ENCODE results near the gene SLC11A2. TPM values are rescaled to one million over a fixed set of nuclear protein-coding genes. Genes with fewer than 3 reads are reported as not detected.

The SLC11A2 gene
- total and polyA plus RNA-seq, 2 donors (not counting 1 experiment from before 2014, with no cell fraction given), result 19.7 to 42.0 TPM

DNA sequence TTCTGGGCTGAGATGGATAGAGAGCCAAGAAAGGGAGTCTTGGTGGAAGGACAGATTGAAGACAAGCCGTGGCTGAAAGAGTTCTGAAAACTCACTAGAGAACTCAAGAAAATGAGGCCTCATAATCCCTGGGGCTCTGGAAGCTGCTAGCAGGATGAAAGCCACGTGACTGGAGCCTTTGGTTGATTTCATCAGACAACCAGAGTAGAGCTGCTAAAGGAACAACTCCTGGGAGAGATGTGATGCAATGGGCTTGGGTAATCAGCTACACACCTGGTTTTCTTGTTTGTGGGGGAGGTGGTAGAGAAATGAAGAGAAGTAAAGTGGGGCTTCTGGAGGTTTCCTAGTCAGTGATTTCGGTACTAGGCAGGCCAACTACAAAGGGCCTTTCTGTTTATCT lies 43.8 kb upstream of the SLC11A2 start:
- Histone ChIP-seq H4K20me1 (ENCODE audit: control insufficient read depth, insufficient read depth, low read length, poor library complexity, severe bottlenecking) (no peaks in the 10 kb centered on the region), H3K4me2 (replicated peaks; ENCODE audit: low read depth, low read length, poor library complexity, severe bottlenecking) (no peak overlapping the region), H3K27ac (ENCODE audit: low read length in 2 of 2) (no peak overlapping the region), H3K79me2 (ENCODE audit: control insufficient read depth, insufficient read depth, low read length) (no peaks in the 10 kb centered on the region), H3K4me1 (ENCODE audit: control insufficient read depth in 2 of 2, insufficient read depth in 2 of 2, low read length in 2 of 2) (no peaks in the 10 kb centered on the region), H2AFZ (ENCODE audit: insufficient read depth, low read depth, low read length, poor library complexity, severe bottlenecking) (no peak overlapping the region), H3K4me3 (ENCODE audit: control extremely low read depth in 1 of 5, extremely low read depth in 1 of 5, insufficient read depth in 1 of 5, low read depth in 2 of 5, low read length in 4 of 5) (no peak overlapping the region), H3K36me3 (replicated peaks in 1 of 2; ENCODE audit: control extremely low read depth in 1 of 2, control insufficient read depth in 1 of 2, extremely low read depth in 1 of 2, insufficient read depth in 2 of 2, low read length in 1 of 2) (peaks cover 11 to 47% of the 10 kb centered on the region in 2 experiments), H3K27me3 (replicated peaks in 1 of 4; ENCODE audit: control extremely low read depth in 1 of 4, control insufficient read depth in 3 of 4, insufficient read depth in 4 of 4, low read length in 3 of 4) (no peaks in the 10 kb centered on the region), H3K9me3 (ENCODE audit: control extremely low read depth in 1 of 3, control insufficient read depth in 2 of 3, insufficient read depth in 1 of 3, low read length in 2 of 3) (no peaks in the 10 kb centered on the region), H3K9ac (ENCODE audit: low read length) (no peak overlapping the region)
- WGBS (ENCODE audit: insufficient coverage), result 90% methylated on average over 2 of the region's 3 CpGs
- H3K27me3 Mint-ChIP-seq, result no peaks in the 10 kb centered on the region
- H3K4me1 Mint-ChIP-seq, result no peaks in the 10 kb centered on the region
- ChIA-PET POLR2A (no interaction called here), CTCF (interaction anchor here (1.5 kb wide), 1 partner anchor 200 kb away, joined by 3 read pairs; no protein-coding TSS in a partner anchor)
- ATAC-seq (ENCODE audit: low read depth) (no peak), DNase-seq (no peak)
- TF ChIP-seq EZH2 (IDR thresholded peaks at IDR 0.05; ENCODE audit: borderline replicate concordance, insufficient read depth, low read depth, low read length, poor library complexity, severe bottlenecking) (no peak), CTCF (IDR thresholded peaks at IDR 0.05) (no peak)
- H3K9me3 Mint-ChIP-seq (ENCODE audit: insufficient read depth), result no peaks in the 10 kb centered on the region
- H3K27ac Mint-ChIP-seq, result no peak overlapping the region
- intact Hi-C loops (cut with micrococcal nuclease), result no loop called here
- no peak overlapping the region for H3K4me3 Mint-ChIP-seq

DNA sequence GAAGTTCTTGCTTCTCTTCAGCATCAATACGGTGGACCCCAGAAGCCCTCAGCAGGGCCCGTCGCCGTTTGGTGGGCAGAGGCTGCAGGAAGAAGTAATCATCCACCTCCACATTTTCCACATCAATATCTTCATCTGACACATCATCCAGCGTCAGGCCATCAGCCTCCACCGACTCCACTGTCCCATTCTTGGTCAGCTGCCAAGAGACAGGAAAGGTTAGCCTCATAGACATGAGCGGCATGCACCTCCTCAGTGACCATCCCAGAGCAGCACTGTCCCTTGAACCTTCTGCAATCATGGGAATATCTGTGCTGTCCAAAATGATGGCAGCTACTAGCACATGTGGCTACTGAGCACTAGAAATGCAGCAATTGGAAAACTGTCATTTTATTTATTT lies 41.6 kb upstream of the SLC11A2 start:
- Histone ChIP-seq H3K79me2 (ENCODE audit: control insufficient read depth, insufficient read depth, low read length) (no peaks in the 10 kb centered on the region), H3K4me1 (ENCODE audit: control insufficient read depth in 2 of 2, insufficient read depth in 2 of 2, low read length in 2 of 2) (no peaks in the 10 kb centered on the region), H3K27me3 (replicated peaks in 1 of 4; ENCODE audit: control extremely low read depth in 1 of 4, control insufficient read depth in 3 of 4, insufficient read depth in 4 of 4, low read length in 3 of 4) (no peaks in the 10 kb centered on the region), H3K4me3 (ENCODE audit: control extremely low read depth in 1 of 5, extremely low read depth in 1 of 5, insufficient read depth in 1 of 5, low read depth in 2 of 5, low read length in 4 of 5) (no peak overlapping the region), H3K36me3 (replicated peaks in 1 of 2; ENCODE audit: control extremely low read depth in 1 of 2, control insufficient read depth in 1 of 2, extremely low read depth in 1 of 2, insufficient read depth in 2 of 2, low read length in 1 of 2) (peaks cover 9 to 60% of the 10 kb centered on the region in 2 experiments), H3K4me2 (replicated peaks; ENCODE audit: low read depth, low read length, poor library complexity, severe bottlenecking) (no peak overlapping the region), H4K20me1 (ENCODE audit: control insufficient read depth, insufficient read depth, low read length, poor library complexity, severe bottlenecking) (no peaks in the 10 kb centered on the region), H3K9me3 (ENCODE audit: control extremely low read depth in 1 of 3, control insufficient read depth in 2 of 3, insufficient read depth in 1 of 3, low read length in 2 of 3) (no peaks in the 10 kb centered on the region), H3K27ac (ENCODE audit: low read length in 2 of 2) (no peak overlapping the region), H3K9ac (ENCODE audit: low read length) (no peak overlapping the region), H2AFZ (ENCODE audit: insufficient read depth, low read depth, low read length, poor library complexity, severe bottlenecking) (no peak overlapping the region)
- no peak for TF ChIP-seq CTCF (IDR thresholded peaks at IDR 0.05)
- TF ChIP-seq EZH2 (IDR thresholded peaks at IDR 0.05; ENCODE audit: borderline replicate concordance, insufficient read depth, low read depth, low read length, poor library complexity, severe bottlenecking), result no peak
- 95% methylated on average over 7 of the region's 7 CpGs for WGBS (ENCODE audit: insufficient coverage)
- H3K9me3 Mint-ChIP-seq (ENCODE audit: insufficient read depth), result no peaks in the 10 kb centered on the region
- no peaks in the 10 kb centered on the region for H3K4me1 Mint-ChIP-seq
- no peak overlapping the region for H3K4me3 Mint-ChIP-seq
- ChIA-PET POLR2A (no interaction called here), CTCF (no interaction called here)
- intact Hi-C loops (cut with micrococcal nuclease), result no loop called here
- no peak for ATAC-seq (ENCODE audit: low read depth)
- H3K27me3 Mint-ChIP-seq, result no peaks in the 10 kb centered on the region
- H3K27ac Mint-ChIP-seq, result no peak overlapping the region
- no peak for DNase-seq
